ENCODE measurements around the gene KY. TPM values are rescaled to one million over a fixed set of nuclear protein-coding genes. Genes with fewer than 3 reads are reported as not detected.

Gene KY
- polyA plus RNA-seq, 1 donor (not counting 4 experiments of a cell fraction or from before 2014, with no cell fraction given), result not detected

- Histone ChIP-seq H3K9me1 (ENCODE audit: control insufficient read depth, extremely low read depth, insufficient read depth, low read length) (no peaks in the 10 kb centered on the region), H3K4me2 (ENCODE audit: control insufficient read depth, extremely low read depth, insufficient read depth, low read depth, low read length) (no peak overlapping the region), H2AFZ (ENCODE audit: control insufficient read depth, low read length) (no peak overlapping the region), H3K9ac (ENCODE audit: control insufficient read depth, extremely low read depth, insufficient read depth, low read length) (no peak overlapping the region), H3K9me3 (ENCODE audit: control insufficient read depth, low read depth, low read length) (no peaks in the 10 kb centered on the region), H3K36me3 (ENCODE audit: control insufficient read depth in 2 of 2, extremely low read depth in 1 of 2, insufficient read depth in 2 of 2, low read length in 2 of 2) (no peaks in the 10 kb centered on the region), H4K20me1 (ENCODE audit: control insufficient read depth, extremely low read depth, insufficient read depth, low read length) (no peaks in the 10 kb centered on the region), H3K27ac (ENCODE audit: control insufficient read depth, insufficient read depth, low read length) (no peak overlapping the region), H3K27me3 (ENCODE audit: control insufficient read depth, extremely low read depth, insufficient read depth, low read length) (no peaks in the 10 kb centered on the region), H3K4me1 (ENCODE audit: control insufficient read depth, extremely low read depth, insufficient read depth, low read length) (no peaks in the 10 kb centered on the region), H3K79me2 (ENCODE audit: control insufficient read depth, insufficient read depth, low read length) (no peaks in the 10 kb centered on the region), H3K4me3 (ENCODE audit: control insufficient read depth in 2 of 3, extremely low read depth in 1 of 3, insufficient read depth in 2 of 3, low read depth in 1 of 3, low read length in 3 of 3) (no peak overlapping the region)
- FAIRE-seq (no peak), DNase-seq (ENCODE audit: low read depth, low spot score) (no peak)
- no peak for TF ChIP-seq EZH2 (IDR thresholded peaks at IDR 0.05; ENCODE audit: low read length)
- no peak for TF ChIP-seq CTCF (optimal IDR thresholded peaks at IDR 0.05 in 1 of 3, IDR thresholded peaks at IDR 0.05 in 1 of 3, conservative IDR thresholded peaks at IDR 0.05 in 1 of 3; ENCODE audit: extremely low read depth in 1 of 3, insufficient read depth in 2 of 3, low read length in 3 of 3)
- dilution Hi-C loops (cut with MboI; ENCODE audit: extremely low pct_ligation_motif_present, low sequenced_read_pairs), result no loop called here
Observed at GRCh38 chr3:134625885-134626741, 24.7 kb downstream of the KY start.

GRCh38 chr3:134625462-134625861 is 25.4 kb downstream of the KY start:
- Histone ChIP-seq H3K36me3 (ENCODE audit: control insufficient read depth in 2 of 2, extremely low read depth in 1 of 2, insufficient read depth in 2 of 2, low read length in 2 of 2) (no peaks in the 10 kb centered on the region), H3K27me3 (ENCODE audit: control insufficient read depth, extremely low read depth, insufficient read depth, low read length) (peaks cover 3% of the 10 kb centered on the region), H3K4me2 (ENCODE audit: control insufficient read depth, extremely low read depth, insufficient read depth, low read depth, low read length) (no peak overlapping the region), H3K4me3 (ENCODE audit: control insufficient read depth in 2 of 3, extremely low read depth in 1 of 3, insufficient read depth in 2 of 3, low read depth in 1 of 3, low read length in 3 of 3) (no peak overlapping the region), H3K9me3 (ENCODE audit: control insufficient read depth, low read depth, low read length) (no peaks in the 10 kb centered on the region), H3K4me1 (ENCODE audit: control insufficient read depth, extremely low read depth, insufficient read depth, low read length) (no peaks in the 10 kb centered on the region), H3K9me1 (ENCODE audit: control insufficient read depth, extremely low read depth, insufficient read depth, low read length) (no peaks in the 10 kb centered on the region), H3K27ac (ENCODE audit: control insufficient read depth, insufficient read depth, low read length) (no peak overlapping the region), H4K20me1 (ENCODE audit: control insufficient read depth, extremely low read depth, insufficient read depth, low read length) (no peaks in the 10 kb centered on the region), H2AFZ (ENCODE audit: control insufficient read depth, low read length) (no peak overlapping the region), H3K79me2 (ENCODE audit: control insufficient read depth, insufficient read depth, low read length) (no peaks in the 10 kb centered on the region), H3K9ac (ENCODE audit: control insufficient read depth, extremely low read depth, insufficient read depth, low read length) (no peak overlapping the region)
- DNase-seq (ENCODE audit: low read depth, low spot score) (no peak), FAIRE-seq (no peak)
- TF ChIP-seq CTCF (optimal IDR thresholded peaks at IDR 0.05 in 1 of 3, IDR thresholded peaks at IDR 0.05 in 1 of 3, conservative IDR thresholded peaks at IDR 0.05 in 1 of 3; ENCODE audit: extremely low read depth in 1 of 3, insufficient read depth in 2 of 3, low read length in 3 of 3) (no peak), EZH2 (IDR thresholded peaks at IDR 0.05; ENCODE audit: low read length) (no peak)
- dilution Hi-C loops (cut with MboI; ENCODE audit: extremely low pct_ligation_motif_present, low sequenced_read_pairs), result no loop called here

All from keratinocyte (primary cell).